GM12878 (cell line): ENCODE results near the gene LPCAT3. TPM values are rescaled to one million over a fixed set of nuclear protein-coding genes. Genes with fewer than 3 reads are reported as not detected.
A peak's percentile ranks its signal among the peaks of the same experiment; 100 is the strongest.

Experiments used
- BCL11A ChIP-seq: IDR thresholded peaks from 2 replicates; pipeline ENCODE4 v1.6.1; 2011; ENCODE audit warnings: low read depth, low read length
- BMI1 ChIP-seq: fragments of 450-650 bp; IDR thresholded peaks from 2 replicates; pipeline ENCODE4 v1.6.1; 2016; ENCODE audit warnings: mild to moderate bottlenecking, moderate library complexity, borderline replicate concordance
- CBX3 ChIP-seq: fragments of 200-600 bp; sonication (generic); IDR thresholded peaks from 2 replicates; pipeline ENCODE4 v1.6.1; 2016; ENCODE audit warnings: low read depth, borderline replicate concordance
- CBX5 ChIP-seq: sonication (generic); IDR thresholded peaks from 2 replicates; pipeline ENCODE4 v1.6.1; 2016; ENCODE audit warnings: low read depth, moderate library complexity, mild to moderate bottlenecking, inconsistent platforms
- CREM ChIP-seq: IDR thresholded peaks from 2 replicates; pipeline ENCODE4 v1.6.1; 2014; ENCODE audit warnings: antibody characterized with exemption, low read depth
- DPF2 ChIP-seq: fragments of 450-650 bp; IDR thresholded peaks from 2 replicates; pipeline ENCODE4 v1.6.1; 2017; ENCODE audit warnings: mild to moderate bottlenecking
- E4F1 ChIP-seq: fragments of 450-650 bp; IDR thresholded peaks from 2 replicates; pipeline ENCODE4 v1.6.1; 2018; ENCODE audit warnings: borderline replicate concordance, mild to moderate bottlenecking; ENCODE audit not compliant: partially characterized antibody
- HDAC6 ChIP-seq: fragments of 200-600 bp; sonication (generic); IDR thresholded peaks from one replicate; pipeline ENCODE4 v1.8.0; 2017; ENCODE audit warnings: antibody characterized with exemption; ENCODE audit not compliant: unreplicated experiment
- KDM1A ChIP-seq: fragments of 200-600 bp; sonication (generic); IDR thresholded peaks from 2 replicates; pipeline ENCODE4 v1.6.1; 2016; ENCODE audit warnings: borderline replicate concordance
- MLLT1 ChIP-seq: fragments of 450-650 bp; IDR thresholded peaks from 2 replicates; pipeline ENCODE4 v1.6.1; 2016; ENCODE audit warnings: mild to moderate bottlenecking
- MTA2 ChIP-seq: fragments of 450-650 bp; IDR thresholded peaks from 2 replicates; pipeline ENCODE4 v1.6.1; 2016; ENCODE audit warnings: low read depth, mild to moderate bottlenecking, moderate library complexity
- NFYA ChIP-seq: IDR thresholded peaks from 2 replicates; pipeline ENCODE4 v1.6.1; 2011; ENCODE audit warnings: low read depth, mild to moderate bottlenecking, low read length, improper control_type of control experiment, borderline replicate concordance
- NFYB ChIP-seq: IDR thresholded peaks from 2 replicates; pipeline ENCODE4 v1.6.1; 2011; ENCODE audit warnings: low read depth, mild to moderate bottlenecking, low read length, improper control_type of control experiment, moderate library complexity; ENCODE audit not compliant: insufficient read depth
- POLR2AphosphoS5 ChIP-seq: IDR thresholded peaks from 2 replicates; pipeline ENCODE4 v1.6.1; 2011; ENCODE audit warnings: mild to moderate bottlenecking, low read length, inconsistent platforms
- POU2F2 ChIP-seq: IDR thresholded peaks from 3 replicates; pipeline ENCODE4 v1.6.1; 2011; ENCODE audit warnings: low read depth, mild to moderate bottlenecking, low read length, borderline replicate concordance
- RCOR1 ChIP-seq: conservative IDR thresholded peaks from 2 replicates; pipeline ENCODE4 v1.6.1; 2012; ENCODE audit warnings: low read depth, low read length, improper control_type of control experiment
- RELA ChIP-seq: fragments of 450-650 bp; IDR thresholded peaks from 2 replicates; pipeline ENCODE4 v1.8.0; 2014; ENCODE audit warnings: borderline replicate concordance; ENCODE audit not compliant: partially characterized antibody
- RUNX3 ChIP-seq: IDR thresholded peaks from 2 replicates; pipeline ENCODE4 v1.6.1; 2012; ENCODE audit warnings: low read length, inconsistent platforms
- SMARCA5 ChIP-seq: fragments of 450-650 bp; IDR thresholded peaks from 2 replicates; pipeline ENCODE4 v1.6.1; 2017; ENCODE audit warnings: mild to moderate bottlenecking
- TCF3 ChIP-seq: IDR thresholded peaks from 2 replicates; pipeline ENCODE4 v1.6.1; 2012; ENCODE audit warnings: low read depth, mild to moderate bottlenecking, low read length, borderline replicate concordance; ENCODE audit not compliant: insufficient read depth
- TCF7 ChIP-seq: IDR thresholded peaks from 2 replicates; pipeline ENCODE4 v1.6.1; 2014; ENCODE audit warnings: antibody characterized with exemption, borderline replicate concordance
- ZSCAN29 ChIP-seq: fragments of 450-650 bp; IDR thresholded peaks from 2 replicates; pipeline ENCODE4 v1.6.1; 2017; ENCODE audit warnings: mild to moderate bottlenecking, moderate library complexity
- polyA plus RNA-seq, 11 experiments: library from polyadenylated mRNA; depleted of rRNA in 4 of 11; unstranded in 6 of 11; stranded (reverse) in 5 of 11; fragments of >200 nt; fragmentation: Nextera tagmentation in 4 of 11; fragmentation: Illumina TruSeq in 1 of 11; extraction: Ambion mirVana in 4 of 11; extraction: Trizol in 1 of 11; gene quantifications; 1 replicate in 1 of 11; 2 replicates in 10 of 11; pipeline versions ENCODE4 v1.2.1 to v1.2.3, GENCODE V29; 2011 to 2016; ENCODE audit warnings: inconsistent platforms in 2 of 11, missing spikeins in 2 of 11, low read depth in 1 of 11
- total RNA-seq, 4 experiments: library from RNA; depleted of rRNA in 3 of 4; stranded (reverse); fragments of >200 nt in 3 of 4; fragmentation: Illumina TruSeq in 1 of 4; extraction: Trizol in 1 of 4; gene quantifications; 2 replicates each; pipeline versions ENCODE4 v1.2.1 to v1.2.3, GENCODE V29; 2013 to 2021
- TF ChIP-seq, protein P1 (sequence below): fragments of 450-650 bp; IDR thresholded peaks from 2 replicates; pipeline ENCODE4 v1.6.1; 2016; ENCODE audit warnings: mild to moderate bottlenecking
- TF ChIP-seq, protein P2 (sequence below): IDR thresholded peaks from 2 replicates; pipeline ENCODE4 v1.6.1; 2012; ENCODE audit warnings: low read depth, low read length, improper control_type of control experiment

The LPCAT3 gene
- total and polyA plus RNA-seq, 10 of the 15 experiments (the other 5 are each of a cell fraction or from before 2014, with no cell fraction given), result 2.6 to 48.3 (median 23.0) TPM

- TF ChIP-seq E4F1 (peak; percentile 57), MLLT1 (peak; percentile 96), BMI1 (no peak), HDAC6 (no peak), POLR2AphosphoS5 (peak; percentile 97), RELA (no peak), BCL11A (peak; percentile 45), DPF2 (peak; percentile 97), CBX3 (no peak), MTA2 (peak; percentile 90), RUNX3 (no peak), CREM (peak; percentile 71), KDM1A (no peak), NFYB (0 out of 2 replicates have a peak, but pooled peaks have one; percentile 25), ZSCAN29 (no peak), TCF7 (no peak), POU2F2 (peak; percentile 99), CBX5 (no peak), SMARCA5 (0 out of 2 replicates have a peak, but pooled peaks have one; percentile 12), RCOR1 (no peak), TCF3 (peak; percentile 78), NFYA (no peak)
- TF ChIP-seq, protein P1, sequence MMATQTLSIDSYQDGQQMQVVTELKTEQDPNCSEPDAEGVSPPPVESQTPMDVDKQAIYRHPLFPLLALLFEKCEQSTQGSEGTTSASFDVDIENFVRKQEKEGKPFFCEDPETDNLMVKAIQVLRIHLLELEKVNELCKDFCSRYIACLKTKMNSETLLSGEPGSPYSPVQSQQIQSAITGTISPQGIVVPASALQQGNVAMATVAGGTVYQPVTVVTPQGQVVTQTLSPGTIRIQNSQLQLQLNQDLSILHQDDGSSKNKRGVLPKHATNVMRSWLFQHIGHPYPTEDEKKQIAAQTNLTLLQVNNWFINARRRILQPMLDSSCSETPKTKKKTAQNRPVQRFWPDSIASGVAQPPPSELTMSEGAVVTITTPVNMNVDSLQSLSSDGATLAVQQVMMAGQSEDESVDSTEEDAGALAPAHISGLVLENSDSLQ, result peak; percentile 67
- TF ChIP-seq, protein P2, sequence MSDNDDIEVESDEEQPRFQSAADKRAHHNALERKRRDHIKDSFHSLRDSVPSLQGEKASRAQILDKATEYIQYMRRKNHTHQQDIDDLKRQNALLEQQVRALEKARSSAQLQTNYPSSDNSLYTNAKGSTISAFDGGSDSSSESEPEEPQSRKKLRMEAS, result 0 out of 2 replicates have a peak, but pooled peaks have one; percentile 53
Measured at GRCh38 chr12:6953442-6954315, 64.6 kb downstream of the LPCAT3 start (continued).
